ENCODE results near the gene PLEKHS1.
"Not testable (repeated sequence)": the region's sequence is repeated elsewhere in the genome, so short reads cannot be mapped to it uniquely, and the experiment has no call there.

Gene PLEKHS1

GRCh38 chr10:113742466-113742865 lies 9.0 kb upstream of the PLEKHS1 start:
- FAIRE-seq: no peak

- FAIRE-seq: no peak
These were observed 7.9 kb upstream of the PLEKHS1 start for GRCh38 chr10:113743594-113743993.

GRCh38 chr10:113745374-113745773 lies 6.1 kb upstream of the PLEKHS1 start:
- no peak for FAIRE-seq

- no peak for FAIRE-seq
These were observed 5.1 kb upstream of the PLEKHS1 start for GRCh38 chr10:113746217-113746957.

GRCh38 chr10:113752553-113752952 lies 1.1 kb downstream of the PLEKHS1 start:
- no peak for FAIRE-seq

- no peak for FAIRE-seq
These were observed 1.7 kb downstream of the PLEKHS1 start for GRCh38 chr10:113753020-113753692.

- no peak for FAIRE-seq
These were observed 2.6 kb downstream of the PLEKHS1 start for GRCh38 chr10:113754125-113754524.

GRCh38 chr10:113754768-113755167 lies 3.3 kb downstream of the PLEKHS1 start:
- FAIRE-seq: no peak

GRCh38 chr10:113756940-113757543 lies 5.6 kb downstream of the PLEKHS1 start:
- peak; percentile 90 for FAIRE-seq

- FAIRE-seq: no peak
These were observed 10.6 kb downstream of the PLEKHS1 start for GRCh38 chr10:113762083-113762482.

GRCh38 chr10:113764582-113764981 lies 13.1 kb downstream of the PLEKHS1 start:
- FAIRE-seq: no peak

GRCh38 chr10:113765910-113766309 lies 14.4 kb downstream of the PLEKHS1 start:
- no peak for FAIRE-seq

GRCh38 chr10:113767222-113767621 lies 15.7 kb downstream of the PLEKHS1 start:
- FAIRE-seq: no peak

- FAIRE-seq: no peak
These were observed 18.9 kb downstream of the PLEKHS1 start for GRCh38 chr10:113770346-113770745.

- not testable (repeated sequence) for FAIRE-seq
These were observed 19.6 kb downstream of the PLEKHS1 start for GRCh38 chr10:113771131-113771530.

- no peak for FAIRE-seq
These were observed 24.3 kb downstream of the PLEKHS1 start for GRCh38 chr10:113775686-113776294.

- FAIRE-seq: no peak
These were observed 25.1 kb downstream of the PLEKHS1 start for GRCh38 chr10:113776553-113776952.

- FAIRE-seq: no peak
These were observed 29.3 kb downstream of the PLEKHS1 start for GRCh38 chr10:113780681-113781250.

GRCh38 chr10:113782367-113782766 lies 30.9 kb downstream of the PLEKHS1 start:
- no peak for FAIRE-seq

- no peak for FAIRE-seq
These were observed 31.7 kb downstream of the PLEKHS1 start for GRCh38 chr10:113782986-113783704.

- no peak for FAIRE-seq
These were observed 37.2 kb downstream of the PLEKHS1 start for GRCh38 chr10:113788604-113789083.

- no peak for FAIRE-seq
These were observed 40.2 kb downstream of the PLEKHS1 start for GRCh38 chr10:113791691-113792090.
